H9 (cell line): Measurements from ENCODE around the gene OR14I1. TPM values are rescaled to one million over a fixed set of nuclear protein-coding genes. Genes with fewer than 3 reads are reported as not detected.

ENCODE experiments used
- DNase-seq: peaks from one replicate; pipeline ENCODE4 v3.0.0-alpha.2; 2017
- H2AFZ ChIP-seq: one replicate; pipeline ENCODE4 v1.6.1; 2013; ENCODE audit warnings: mild to moderate bottlenecking, low read length, control low read depth, moderate library complexity
- H2AK5ac ChIP-seq: 2 replicates; pipeline ENCODE4 v1.6.1; 2013; ENCODE audit warnings: low read length, control low read depth, mixed read lengths; ENCODE audit not compliant: insufficient read length
- H2BK120ac ChIP-seq: one replicate; pipeline ENCODE4 v1.6.1; 2013; ENCODE audit warnings: low read depth, mild to moderate bottlenecking, low read length, control low read depth, inconsistent platforms; ENCODE audit not compliant: poor library complexity, severe bottlenecking
- H2BK12ac ChIP-seq: 2 replicates; pipeline ENCODE4 v1.6.1; 2013; ENCODE audit warnings: low read length, control low read depth, mixed read lengths, low read depth; ENCODE audit not compliant: insufficient read length
- H2BK15ac ChIP-seq: 2 replicates; pipeline ENCODE4 v1.6.1; 2013; ENCODE audit warnings: low read depth, low read length, control low read depth
- H2BK20ac ChIP-seq: one replicate; pipeline ENCODE4 v1.6.1; 2013; ENCODE audit warnings: low read depth, mild to moderate bottlenecking, low read length, control low read depth, inconsistent platforms; ENCODE audit not compliant: poor library complexity, severe bottlenecking
- H2BK5ac ChIP-seq: 2 replicates; pipeline ENCODE4 v1.6.1; 2013; ENCODE audit warnings: low read length, control low read depth, mixed read lengths; ENCODE audit not compliant: insufficient read length
- H3K14ac ChIP-seq: 2 replicates; pipeline ENCODE4 v1.6.1; 2013; ENCODE audit warnings: low read length, control low read depth; ENCODE audit not compliant: insufficient read depth
- H3K18ac ChIP-seq: 2 replicates; pipeline ENCODE4 v1.6.1; 2013; ENCODE audit warnings: low read depth, mild to moderate bottlenecking, mixed read lengths, low read length, control low read depth; ENCODE audit not compliant: insufficient read length
- H3K23ac ChIP-seq: 2 replicates; pipeline ENCODE4 v1.6.1; 2013; ENCODE audit warnings: low read length, control low read depth, mixed read lengths, low read depth; ENCODE audit not compliant: insufficient read length
- H3K23me2 ChIP-seq: 2 replicates; pipeline ENCODE4 v1.6.1; 2013; ENCODE audit warnings: low read depth, mild to moderate bottlenecking, mixed read lengths, low read length, control low read depth; ENCODE audit not compliant: insufficient read length, poor library complexity, severe bottlenecking
- H3K27ac ChIP-seq: 2 replicates; pipeline ENCODE4 v1.5.1; 2013; ENCODE audit warnings: low read length, control low read depth, mixed read lengths, low read depth; ENCODE audit not compliant: insufficient read length
- H3K27me3 ChIP-seq: 2 replicates; pipeline ENCODE4 v1.6.1; 2013; ENCODE audit warnings: low read length, control low read depth, inconsistent platforms; ENCODE audit not compliant: insufficient read depth
- H3K4ac ChIP-seq: 2 replicates; pipeline ENCODE4 v1.6.1; 2013; ENCODE audit warnings: low read depth, mild to moderate bottlenecking, control low read depth, inconsistent platforms, low read length, moderate library complexity
- H3K4me1 ChIP-seq: 2 replicates; pipeline ENCODE4 v1.6.1; 2013; ENCODE audit warnings: low read length, control low read depth, inconsistent platforms; ENCODE audit not compliant: insufficient read depth
- H3K4me2 ChIP-seq: 2 replicates; pipeline ENCODE4 v1.6.1; 2013; ENCODE audit warnings: low read length, control low read depth, mixed read lengths; ENCODE audit not compliant: insufficient read length, insufficient read depth
- H3K56ac ChIP-seq: 2 replicates; pipeline ENCODE4 v1.6.1; 2013; ENCODE audit warnings: low read depth, mild to moderate bottlenecking, mixed read lengths, low read length, control low read depth; ENCODE audit not compliant: insufficient read length
- H3K79me1 ChIP-seq: 2 replicates; pipeline ENCODE4 v1.6.1; 2013; ENCODE audit warnings: low read depth, mild to moderate bottlenecking, moderate library complexity, low read length, control low read depth, inconsistent platforms; ENCODE audit not compliant: insufficient read depth, poor library complexity, severe bottlenecking
- H3K79me2 ChIP-seq: 2 replicates; pipeline ENCODE4 v1.6.1; 2013; ENCODE audit warnings: low read length, control low read depth, inconsistent platforms; ENCODE audit not compliant: insufficient read depth
- H3K9ac ChIP-seq: 2 replicates; pipeline ENCODE4 v1.6.1; 2013; ENCODE audit warnings: low read length, control low read depth, mixed read lengths; ENCODE audit not compliant: insufficient read length; ENCODE audit errors: extremely low read depth
- H3K9me3 ChIP-seq: one replicate; pipeline ENCODE4 v1.6.1; 2013; ENCODE audit warnings: low read depth, low read length, inconsistent platforms; ENCODE audit not compliant: control insufficient read depth
- H3T11ph ChIP-seq: one replicate; pipeline ENCODE4 v1.6.1; 2013; ENCODE audit warnings: mild to moderate bottlenecking, low read length, control low read depth, inconsistent platforms
- H4K20me1 ChIP-seq: one replicate; pipeline ENCODE4 v1.6.1; 2013; ENCODE audit not compliant: control insufficient read depth, insufficient read length, insufficient read depth
- H4K5ac ChIP-seq: 2 replicates; pipeline ENCODE4 v1.6.1; 2013; ENCODE audit warnings: low read depth, mild to moderate bottlenecking, mixed read lengths, low read length, control low read depth; ENCODE audit not compliant: insufficient read length
- H4K8ac ChIP-seq: replicated peaks from 2 replicates; pipeline ENCODE4 v1.6.1; 2013; ENCODE audit warnings: low read length, control low read depth, mixed read lengths, low read depth; ENCODE audit not compliant: insufficient read length
- H4K91ac ChIP-seq: 2 replicates; pipeline ENCODE4 v1.6.1; 2013; ENCODE audit warnings: low read depth, mild to moderate bottlenecking, moderate library complexity, mixed read lengths, low read length, control low read depth; ENCODE audit not compliant: insufficient read length
- H3K27ac Mint-ChIP-seq, 3 experiments: 2 replicates in 2 of 3; 3 replicates in 1 of 3; pipeline ENCODE4 v1.8.0; 2020 to 2021; ENCODE audit warnings: mixed read lengths in 3 of 3, mild to moderate bottlenecking in 1 of 3, moderate library complexity in 1 of 3
- H3K27me3 Mint-ChIP-seq: 2 replicates; pipeline ENCODE4 v1.8.0; 2021; ENCODE audit warnings: low read depth, mild to moderate bottlenecking, moderate library complexity, mixed read lengths
- H3K36me3 Mint-ChIP-seq, 3 experiments: 2 replicates in 2 of 3; 3 replicates in 1 of 3; pipeline ENCODE4 v1.8.0; 2020 to 2021; ENCODE audit warnings: low read depth in 3 of 3, mixed read lengths in 3 of 3; ENCODE audit not compliant: insufficient read depth in 1 of 3
- H3K4me1 Mint-ChIP-seq, 2 experiments: 2 replicates each; pipeline ENCODE4 v1.8.0; 2020; ENCODE audit warnings: mixed read lengths in 2 of 2
- H3K4me3 Mint-ChIP-seq, 2 experiments: 2 replicates in 1 of 2; 3 replicates in 1 of 2; pipeline ENCODE4 v1.8.0; 2020 to 2021; ENCODE audit warnings: mild to moderate bottlenecking in 2 of 2, mixed read lengths in 2 of 2, moderate library complexity in 1 of 2
- H3K9me3 Mint-ChIP-seq, 2 experiments: 2 replicates in 1 of 2; 3 replicates in 1 of 2; pipeline ENCODE4 v1.8.0; 2020; ENCODE audit warnings: mild to moderate bottlenecking in 2 of 2, mixed read lengths in 2 of 2, moderate library complexity in 1 of 2
- CTCF ChIP-seq: fragments of 200-600 bp; sonication (generic); conservative IDR thresholded peaks from 3 replicates; pipeline ENCODE4 v1.8.0; 2021; ENCODE audit warnings: antibody characterized with exemption, mild to moderate bottlenecking
- WGBS: extraction: QIAGEN DNeasy Blood & Tissue Kit; methylation state at CpG from one replicate; pipeline ENCODE4 v1.1.7; 2013; ENCODE audit warnings: missing lambda C conversion rate, low lambda C conversion rate, mixed read lengths; ENCODE audit not compliant: insufficient read length; ENCODE audit errors: extremely low coverage; 5-methylcytosine and 5-hydroxymethylcytosine counted together
- total RNA-seq: library from RNA; stranded (reverse); gene quantifications from 2 replicates; pipeline ENCODE4 v1.2.1, GENCODE V29; 2021

Gene OR14I1
- total RNA-seq, 1 experiment from 2014 or later, result not detected

GRCh38 chr1:248737457-248737856, 34.9 kb upstream of the OR14I1 start:
- no peaks in the 10 kb centered on the region for H3K27me3 ChIP-seq
- H3K9me3 ChIP-seq, result peaks cover 82% of the 10 kb centered on the region
- no peak overlapping the region for H4K8ac ChIP-seq

More at GRCh38 chr1:248737457-248737856, 34.9 kb upstream of the OR14I1 start:
- H2BK120ac ChIP-seq, result no peak overlapping the region
- no peak overlapping the region for H3K27ac ChIP-seq
- H3K23ac ChIP-seq, result no peak overlapping the region
- H2BK20ac ChIP-seq, result no peak overlapping the region
- no peak overlapping the region for H4K5ac ChIP-seq
- no peak overlapping the region for H2AFZ ChIP-seq
- Mint-ChIP-seq H3K36me3 (peaks cover 5 to 40% (median 9%) of the 10 kb centered on the region in 3 experiments; a peak in 5 of 7 replicates), H3K27me3 (peaks cover 2% of the 10 kb centered on the region), H3K9me3 (peaks cover 91 to 95% of the 10 kb centered on the region in 2 experiments), H3K27ac (no peak overlapping the region), H3K4me1 (no peaks in the 10 kb centered on the region), H3K4me3 (no peak overlapping the region; a peak in 1 of 5 replicates)
- H2BK12ac ChIP-seq, result no peak overlapping the region
- H3K79me1 ChIP-seq, result no peaks in the 10 kb centered on the region
- H3K79me2 ChIP-seq, result no peaks in the 10 kb centered on the region
- no peak for DNase-seq
- H3K23me2 ChIP-seq, result no peaks in the 10 kb centered on the region
- H3K18ac ChIP-seq, result no peak overlapping the region
- no peak overlapping the region for H3T11ph ChIP-seq
- H3K56ac ChIP-seq, result no peak overlapping the region
- no peak overlapping the region for H3K14ac ChIP-seq
- H2BK5ac ChIP-seq, result no peak overlapping the region
- H3K4ac ChIP-seq, result no peak overlapping the region
- TF ChIP-seq CTCF, result no peak
- no peak overlapping the region for H3K4me2 ChIP-seq
- no peak overlapping the region for H2BK15ac ChIP-seq
- no peak overlapping the region for H3K9ac ChIP-seq
- H3K4me1 ChIP-seq, result no peaks in the 10 kb centered on the region
- H2AK5ac ChIP-seq, result no peak overlapping the region
- H4K91ac ChIP-seq, result no peak overlapping the region
- no peaks in the 10 kb centered on the region for H4K20me1 ChIP-seq
- WGBS, result no CpG with 5 or more reads among the region's 6 CpGs
